Psoas muscle (tissue), 8 donors: ENCODE measurements around the gene REX1BD. TPM values are rescaled to one million over a fixed set of nuclear protein-coding genes. Genes with fewer than 3 reads are reported as not detected.

ENCODE experiments used
- ATAC-seq, 4 donors: fragments of 200-7000 bp; cut with Tn5 transposase; one replicate each; pipeline ENCODE4 v1.9.1; 2020; ENCODE audit warnings: moderate library complexity in 3 of 4, mild to moderate bottlenecking in 2 of 4
- DNase-seq, 2 donors: peaks; one replicate each; pipeline ENCODE4 v3.0.0-alpha.2; 2020
- H3K27ac ChIP-seq: fragments of 200-600 bp; one replicate; pipeline ENCODE4 v1.8.0; 2022
- H3K27me3 ChIP-seq, 3 donors: fragments of 200-600 bp in 1 of 3; one replicate each; pipeline versions ENCODE4 v1.6.1 to v1.8.0; 2013 to 2022; ENCODE audit warnings: low read length in 2 of 3, mild to moderate bottlenecking in 2 of 3, moderate library complexity in 1 of 3; ENCODE audit not compliant: insufficient read depth in 3 of 3
- H3K36me3 ChIP-seq, 2 donors: fragments of 200-600 bp in 1 of 2; one replicate each; pipeline versions ENCODE4 v1.6.1 to v1.8.0; 2013 to 2022; ENCODE audit warnings: low read depth in 1 of 2, mild to moderate bottlenecking in 1 of 2, moderate library complexity in 1 of 2; ENCODE audit not compliant: insufficient read depth in 1 of 2
- H3K4me1 ChIP-seq: fragments of 200-600 bp; one replicate; pipeline ENCODE4 v1.8.0; 2022
- H3K4me3 ChIP-seq: fragments of 200-600 bp; one replicate; pipeline ENCODE4 v1.8.0; 2022; ENCODE audit warnings: mild to moderate bottlenecking
- H3K9me3 ChIP-seq: fragments of 200-600 bp; one replicate; pipeline ENCODE4 v1.8.0; 2022
- CTCF ChIP-seq: fragments of 200-600 bp; IDR thresholded peaks from one replicate; pipeline ENCODE4 v1.8.0; 2022; ENCODE audit warnings: antibody characterized with exemption
- WGBS, 3 donors: extraction: QIAGEN DNeasy Blood & Tissue Kit; methylation state at CpG; one replicate each; pipeline versions ENCODE4 v1.1.6 to v1.1.7; 2013; 5-methylcytosine and 5-hydroxymethylcytosine counted together
- intact Hi-C, 2 donors: fragments of 100-400 bp; cut with DNase I; formaldehyde crosslinking; loops; one replicate each; pipeline versions ENCODE4 v1.11.0 to v1.14.2; 2022
- polyA plus RNA-seq, 3 donors: library from polyadenylated mRNA; stranded (reverse); fragments of 200-250 nt; gene quantifications; one replicate each; pipeline ENCODE4 v1.2.3, GENCODE V29; 2013
- total RNA-seq, 4 donors: library from RNA; stranded (reverse); fragmentation: NEBNext Ultra II Directional in 2 of 4; extraction: Animal tissue kit (Norgen Biotek cat#: 25700) in 2 of 4; gene quantifications; one replicate each; pipeline versions ENCODE4 v1.2.1 to v1.2.4, GENCODE V29; 2021 to 2023
- donor health status: healthy with polysubstance abuse.
- donor health status: DM: no; HTN: no; CAD: no; lungs with moderate emphysema.
- donor health status: Bipolar disorder and iron deficiency.
- donor health status: healthy.
- donor health status: DM: yes; HTN: yes; CAD: no.
- donor health status: DM: no; HTN: no; CAD: no.
- donor health status: DM: no; HTN: no; CAD: no.
- donor health status: DM: yes; HTN: yes; CAD: no.

REX1BD gene
- total and polyA plus RNA-seq, 7 donors: 52.1 to 105 (median 85.0) TPM

- intact Hi-C loops: no loop called here
- DNase-seq (no peak), ATAC-seq (no peak)
- no peak for TF ChIP-seq CTCF
- Histone ChIP-seq H3K36me3 (no peaks in the 10 kb centered on the region), H3K9me3 (no peaks in the 10 kb centered on the region), H3K4me3 (no peak overlapping the region), H3K27me3 (peaks cover 0 to 92% (median 50%) of the 10 kb centered on the region in 3 donors), H3K4me1 (peaks cover 21% of the 10 kb centered on the region), H3K27ac (no peak overlapping the region)
- 68 to 81% (median 76%) methylated on average over 9 of the region's 9 CpGs for WGBS, 3 donors
Measured at GRCh38 chr19:18608805-18609716, 20.5 kb downstream of the REX1BD start.

DNA sequence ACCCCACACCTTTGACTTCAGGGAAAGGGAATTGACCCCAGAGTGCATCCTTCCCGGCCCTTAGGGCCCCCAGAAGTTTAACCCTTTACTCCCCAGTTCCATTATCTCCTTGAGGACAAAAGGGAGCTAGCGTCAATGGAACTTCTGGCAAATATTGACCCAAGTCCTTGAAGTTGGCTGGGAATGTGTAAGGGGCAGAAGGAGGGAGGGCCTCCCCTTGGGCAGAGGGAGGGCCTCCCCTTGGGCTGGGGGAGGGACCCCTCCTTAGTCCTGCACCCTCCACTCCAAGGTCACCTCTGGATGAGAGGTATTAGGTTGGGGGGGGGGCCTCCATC, 21.1 kb downstream of the REX1BD start:
- peaks cover 0 to 92% (median 50%) of the 10 kb centered on the region in 3 donors for H3K27me3 ChIP-seq
- no peaks in the 10 kb centered on the region for H3K36me3 ChIP-seq
- DNase-seq (no peak), ATAC-seq (no peak)
- no peaks in the 10 kb centered on the region for H3K9me3 ChIP-seq
- no peak overlapping the region for H3K27ac ChIP-seq
- 38 to 56% (median 49%) methylated on average over 2 of the region's 2 CpGs for WGBS, 3 donors
- intact Hi-C loops: no loop called here
- peaks cover 21% of the 10 kb centered on the region for H3K4me1 ChIP-seq
- no peak overlapping the region for H3K4me3 ChIP-seq
- TF ChIP-seq CTCF: no peak

- ATAC-seq: no peak
- H3K9me3 ChIP-seq: no peaks in the 10 kb centered on the region
- no peak overlapping the region for H3K27ac ChIP-seq
- no peaks in the 10 kb centered on the region for H3K36me3 ChIP-seq
- DNase-seq: no peak
- intact Hi-C loops: no loop called here
- no peak for TF ChIP-seq CTCF
- 49 to 65% (median 53%) methylated on average over 3 of the region's 3 CpGs for WGBS, 3 donors
- H3K4me3 ChIP-seq: no peak overlapping the region
- H3K27me3 ChIP-seq: peaks cover 0 to 90% (median 50%) of the 10 kb centered on the region in 3 donors
- peaks cover 21% of the 10 kb centered on the region for H3K4me1 ChIP-seq
Measured at GRCh38 chr19:18610245-18610555, 21.6 kb downstream of the REX1BD start.

- H3K4me1 ChIP-seq: peaks cover 21% of the 10 kb centered on the region
- WGBS, 3 donors: 17 to 21% (median 18%) methylated on average over 23 to 45 of the region's 45 CpGs
Measured at GRCh38 chr19:18610556-18611326, 22.1 kb downstream of the REX1BD start.

More at GRCh38 chr19:18610556-18611326, 22.1 kb downstream of the REX1BD start:
- intact Hi-C loops: no loop called here
- no peak overlapping the region for H3K27ac ChIP-seq
- ATAC-seq (no peak), DNase-seq (no peak)
- no peaks in the 10 kb centered on the region for H3K36me3 ChIP-seq
- TF ChIP-seq CTCF: no peak
- H3K27me3 ChIP-seq: peaks cover 0 to 87% (median 47%) of the 10 kb centered on the region in 3 donors
- H3K4me3 ChIP-seq: no peak overlapping the region
- H3K9me3 ChIP-seq: no peaks in the 10 kb centered on the region
